SK-N-SH treated with all-trans-retinoic acid at 6 μM for 48 hours (cell line): ENCODE results near the gene DIAPH3.

Experiments
- ARNTL ChIP-seq: fragments of 450-650 bp; formaldehyde crosslinking; IDR thresholded peaks from 2 replicates; pipeline ENCODE4 v1.5.0; 2020; ENCODE audit warnings: low read depth, mild to moderate bottlenecking, moderate library complexity, borderline replicate concordance
- GLIS3 ChIP-seq: fragments of 250-450 bp; sonication (Bioruptor Pico); IDR thresholded peaks from 2 replicates; pipeline ENCODE4 v1.5.0; 2020; ENCODE audit warnings: mild to moderate bottlenecking, moderate library complexity
- PATZ1 ChIP-seq: fragments of 250-450 bp; sonication (Bioruptor Pico); IDR thresholded peaks from 2 replicates; pipeline ENCODE4 v1.8.0; 2020; ENCODE audit warnings: mild to moderate bottlenecking, moderate library complexity, borderline replicate concordance
- TOX ChIP-seq: fragments of 250-450 bp; sonication (Bioruptor Pico); IDR thresholded peaks from 2 replicates; pipeline ENCODE4 v1.8.0; 2021; ENCODE audit warnings: mild to moderate bottlenecking, moderate library complexity, borderline replicate concordance
- ZFP3 ChIP-seq: fragments of 250-450 bp; sonication (Bioruptor Pico); IDR thresholded peaks from 2 replicates; pipeline ENCODE4 v1.5.0; 2020; ENCODE audit warnings: mild to moderate bottlenecking, moderate library complexity

- no peak for TF ChIP-seq GLIS3
- no peak for TF ChIP-seq ARNTL (CRISPR knock-in tag)
- TF ChIP-seq TOX (CRISPR knock-in tag) = no peak
- no peak for TF ChIP-seq ZFP3
- TF ChIP-seq PATZ1 (CRISPR knock-in tag) = no peak
Measured at GRCh38 chr13:59888408-59888807, 275.3 kb downstream of the DIAPH3 start.
